GM12878 (cell line): ENCODE measurements around the gene FNIP1. TPM values are rescaled to one million over a fixed set of nuclear protein-coding genes. Genes with fewer than 3 reads are reported as not detected.

Experiments
- ATF7 ChIP-seq: fragments of 450-650 bp; IDR thresholded peaks from 2 replicates; pipeline ENCODE4 v1.6.1; 2016; ENCODE audit warnings: low read depth, mild to moderate bottlenecking
- POLR2AphosphoS5 ChIP-seq: IDR thresholded peaks from 2 replicates; pipeline ENCODE4 v1.6.1; 2011; ENCODE audit warnings: mild to moderate bottlenecking, low read length, inconsistent platforms
- SREBF1 ChIP-seq: IDR thresholded peaks from 2 replicates; pipeline ENCODE4 v1.6.1; 2012; ENCODE audit warnings: mild to moderate bottlenecking, low read length
- ZBTB11 ChIP-seq: fragments of 450-650 bp; formaldehyde crosslinking; IDR thresholded peaks from 2 replicates; pipeline ENCODE4 v1.5.0; 2022; ENCODE audit warnings: mild to moderate bottlenecking, missing genetic modification characterization
- ZBTB40 ChIP-seq: fragments of 450-650 bp; IDR thresholded peaks from 2 replicates; pipeline ENCODE4 v1.6.1; 2016; ENCODE audit warnings: mild to moderate bottlenecking, moderate library complexity, borderline replicate concordance
- polyA plus RNA-seq, 11 experiments: library from polyadenylated mRNA; depleted of rRNA in 4 of 11; unstranded in 6 of 11; stranded (reverse) in 5 of 11; fragments of >200 nt; fragmentation: Nextera tagmentation in 4 of 11; fragmentation: Illumina TruSeq in 1 of 11; extraction: Ambion mirVana in 4 of 11; extraction: Trizol in 1 of 11; gene quantifications; 1 replicate in 1 of 11; 2 replicates in 10 of 11; pipeline versions ENCODE4 v1.2.1 to v1.2.3, GENCODE V29; 2011 to 2016; ENCODE audit warnings: inconsistent platforms in 2 of 11, missing spikeins in 2 of 11, low read depth in 1 of 11
- total RNA-seq, 4 experiments: library from RNA; depleted of rRNA in 3 of 4; stranded (reverse); fragments of >200 nt in 3 of 4; fragmentation: Illumina TruSeq in 1 of 4; extraction: Trizol in 1 of 4; gene quantifications; 2 replicates each; pipeline versions ENCODE4 v1.2.1 to v1.2.3, GENCODE V29; 2013 to 2021

The FNIP1 gene
- total and polyA plus RNA-seq, 10 of the 15 experiments (the other 5 are each of a cell fraction or from before 2014, with no cell fraction given), result 4.3 to 18.0 (median 14.0) TPM

GRCh38 chr5:131617140-131617822, 179.5 kb downstream of the FNIP1 start (continued):
- TF ChIP-seq ZBTB11, result no peak
- no peak for TF ChIP-seq ZBTB40
- TF ChIP-seq POLR2AphosphoS5, result no peak
- TF ChIP-seq SREBF1, result no peak
- TF ChIP-seq ATF7, result no peak
- TF ChIP-seq, all 136 proteins: peak for 0
